ENCODE data around the gene DCAF10.

The DCAF10 gene

GRCh38 chr9:37910271-37910670 lies 109.7 kb downstream of the DCAF10 start:
- no peak for DNase-seq

DNA sequence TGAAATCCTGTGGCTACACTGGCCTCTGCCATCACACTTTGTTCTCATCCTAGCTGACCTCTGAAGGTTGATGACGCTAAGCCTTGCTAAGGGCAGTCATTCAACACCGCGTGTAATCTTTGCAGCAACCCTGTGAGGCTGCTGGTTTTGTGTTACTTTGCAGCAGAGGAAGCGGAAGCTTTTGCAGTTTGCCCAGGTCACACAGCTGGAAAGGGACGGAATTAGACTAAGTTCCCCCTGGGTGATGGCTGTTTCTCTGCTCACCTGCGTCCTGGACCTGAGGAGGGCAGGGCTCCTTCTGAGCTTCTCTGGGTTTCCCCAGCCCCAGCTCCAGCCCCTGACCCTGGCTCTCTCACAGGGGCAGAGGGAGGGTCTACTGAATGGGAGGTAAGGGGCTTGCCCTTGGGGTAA lies 110.7 kb downstream of the DCAF10 start:
- no peak for DNase-seq

GRCh38 chr9:37913480-37914153 lies 113.0 kb downstream of the DCAF10 start:
- DNase-seq: peak; percentile 80

GRCh38 chr9:37914154-37914551 lies 113.6 kb downstream of the DCAF10 start:
- no peak for DNase-seq

DNA sequence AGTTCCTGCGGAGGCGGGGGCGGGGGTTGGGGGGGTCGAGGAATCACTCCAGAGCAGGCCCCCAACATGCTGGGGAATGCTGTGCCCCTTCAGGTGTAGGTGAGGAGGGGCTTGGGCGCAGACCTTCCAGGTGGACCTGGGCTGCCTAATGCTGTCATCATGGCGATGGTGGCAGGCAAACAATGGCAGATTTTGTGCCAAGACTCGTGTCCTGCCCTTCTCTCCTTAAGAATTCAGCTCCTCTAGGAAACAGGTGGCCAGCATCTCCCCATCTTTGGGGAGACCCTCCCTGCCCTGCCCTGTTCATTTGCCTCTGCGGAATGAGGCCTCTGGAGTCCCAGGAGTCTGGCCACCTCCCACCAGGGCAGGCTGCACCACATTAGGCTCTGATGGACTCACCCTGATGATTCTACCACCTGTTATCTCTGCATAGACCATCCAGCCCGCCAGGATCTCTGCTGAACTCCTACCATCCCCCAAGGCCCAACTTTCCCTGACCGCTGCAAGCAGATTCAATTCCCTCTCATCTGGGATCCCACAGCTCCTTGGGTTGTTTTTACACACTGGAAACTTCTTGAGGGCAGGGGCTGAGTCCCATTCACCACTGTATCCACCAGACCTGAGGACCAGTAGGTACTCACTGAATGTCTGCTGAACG lies 114.2 kb downstream of the DCAF10 start:
- no peak for DNase-seq

DNA sequence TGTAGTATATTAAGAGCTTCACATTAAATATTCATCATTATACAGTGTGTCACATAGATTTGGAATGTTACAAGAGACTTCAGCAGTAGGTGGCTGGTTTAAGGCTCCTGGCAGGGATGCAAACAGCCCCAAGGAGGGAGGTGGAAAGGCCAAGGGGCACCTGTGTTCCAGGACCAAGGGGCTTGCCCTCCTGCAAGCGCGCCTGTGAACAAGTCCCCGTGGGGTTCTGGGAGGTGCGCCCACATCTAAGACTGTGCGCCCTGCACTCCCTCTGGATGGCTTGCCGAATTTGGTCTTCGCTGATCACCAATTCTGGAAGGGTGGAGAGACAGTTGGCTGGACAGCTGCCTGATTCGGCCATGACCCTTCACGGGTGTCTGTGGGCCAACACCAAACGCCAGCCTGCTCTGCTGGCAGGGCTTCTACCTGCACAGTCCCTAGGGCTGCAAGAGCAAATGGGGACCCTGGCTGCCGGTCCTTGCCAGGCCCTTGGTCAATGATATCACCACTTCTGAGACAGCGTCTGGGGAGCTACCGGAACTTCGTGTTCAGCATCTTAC lies 115.4 kb downstream of the DCAF10 start:
- DNase-seq: no peak

- no peak for DNase-seq
Measured at GRCh38 chr9:37916471-37917312, 116.1 kb downstream of the DCAF10 start.
